HEK293 (cell line): Measurements from ENCODE around the gene MAGEL2.

ENCODE experiments used
- CTCF ChIP-seq: fragments of 450-650 bp; formaldehyde crosslinking; IDR thresholded peaks from 2 replicates; pipeline ENCODE4 v1.5.1; 2016; ENCODE audit warnings: missing biosample characterization, missing genetic modification characterization
- PRDM1 ChIP-seq: fragments of 450-650 bp; formaldehyde crosslinking; IDR thresholded peaks from 2 replicates; pipeline ENCODE4; 2016; ENCODE audit warnings: missing biosample characterization, missing genetic modification characterization
- ZBTB26 ChIP-seq: fragments of 450-650 bp; formaldehyde crosslinking; optimal IDR thresholded peaks from 2 replicates; pipeline ENCODE3; 2016; ENCODE audit warnings: missing biosample characterization, mild to moderate bottlenecking, missing genetic modification characterization
- ZFP41 ChIP-seq: fragments of 450-650 bp; formaldehyde crosslinking; IDR thresholded peaks from 2 replicates; pipeline ENCODE4 v1.5.1; 2016; ENCODE audit warnings: missing biosample characterization, missing genetic modification characterization, borderline replicate concordance
- ZNF184 ChIP-seq: fragments of 450-650 bp; IDR thresholded peaks from 2 replicates; pipeline ENCODE4 v1.5.1; 2018; ENCODE audit warnings: missing biosample characterization, mild to moderate bottlenecking, missing genetic modification characterization
- ZNF549 ChIP-seq: fragments of 450-650 bp; IDR thresholded peaks from 2 replicates; pipeline ENCODE4 v1.5.1; 2018; ENCODE audit warnings: missing biosample characterization, missing genetic modification characterization, mild to moderate bottlenecking, inconsistent platforms, moderate library complexity

GRCh38 chr15:23594252-23594770, 53.4 kb downstream of the MAGEL2 start:
- TF ChIP-seq ZNF549 (no peak), ZFP41 (no peak), PRDM1 (tag by site-specific recombination) (no peak), ZNF184 (tag by site-specific recombination) (no peak), CTCF (tag by site-specific recombination) (no peak), ZBTB26 (no peak)
